GM21423 (cell line): ENCODE measurements around the gene OR52B6.
"Not testable (repeated sequence)": the region's sequence is repeated elsewhere in the genome, so short reads cannot be mapped to it uniquely, and the experiment has no call there.

Experiments
- ATAC-seq: cut with Tn5 transposase; IDR thresholded peaks from one replicate; pipeline ENCODE4 v1.9.1; 2021; ENCODE audit warnings: mild to moderate bottlenecking, moderate library complexity; ENCODE audit not compliant: unreplicated experiment

OR52B6 gene

DNA sequence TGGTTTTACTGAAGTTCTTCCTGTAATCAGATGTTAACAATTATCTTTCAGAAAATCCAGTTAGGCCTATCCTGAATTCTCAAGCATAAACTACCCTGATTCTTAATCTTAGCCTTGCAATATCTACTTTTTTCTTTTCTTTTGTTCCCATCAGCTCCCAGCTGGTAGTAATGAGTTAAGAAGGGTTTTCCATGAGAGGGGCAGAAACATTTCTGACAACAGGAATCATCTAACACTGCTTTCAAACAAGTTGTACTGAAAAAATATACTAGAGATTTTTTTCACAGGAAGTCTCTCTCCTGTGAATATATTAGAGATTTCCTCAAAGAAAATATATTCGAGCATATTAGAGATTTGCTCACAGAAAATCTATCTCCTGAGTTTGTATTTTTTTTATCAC, 12.5 kb downstream of the OR52B6 start:
- ATAC-seq, result no peak

DNA sequence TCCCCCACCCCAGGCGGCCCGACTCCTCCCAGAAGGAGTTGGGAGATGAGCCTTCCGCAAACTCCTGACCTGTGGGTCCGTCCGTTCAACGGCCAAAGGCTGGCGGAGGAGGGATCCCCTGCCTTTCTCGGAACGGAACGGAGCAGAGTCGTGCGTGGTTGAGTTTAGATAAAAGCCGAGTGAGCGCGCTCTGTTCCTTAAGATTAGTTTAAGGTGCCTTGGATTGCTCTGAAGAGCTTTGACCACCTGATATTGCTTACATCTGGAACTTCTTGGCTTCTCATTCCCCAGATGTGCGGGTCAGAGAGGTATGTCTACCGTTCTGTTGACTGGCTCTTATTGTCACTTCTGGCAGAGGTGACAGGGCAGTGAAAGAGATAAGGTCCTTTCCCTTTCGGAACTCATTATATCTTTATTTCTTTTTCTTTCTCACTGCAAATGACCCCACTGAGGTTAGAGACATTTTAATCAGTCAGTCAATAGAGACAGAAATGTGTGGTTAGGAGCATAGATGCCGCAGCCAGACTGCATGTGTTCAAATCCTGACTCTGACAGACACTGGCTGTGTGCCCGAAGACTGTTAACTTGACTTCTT, 16.0 kb downstream of the OR52B6 start, which contains the start of gene TRIM6:
Gene TRIM6, plus strand, starts transcription at position 31 of the 595 bp plus-strand sequence. Its CDS starts 261 bp downstream, at position 292.
- no peak for ATAC-seq

DNA sequence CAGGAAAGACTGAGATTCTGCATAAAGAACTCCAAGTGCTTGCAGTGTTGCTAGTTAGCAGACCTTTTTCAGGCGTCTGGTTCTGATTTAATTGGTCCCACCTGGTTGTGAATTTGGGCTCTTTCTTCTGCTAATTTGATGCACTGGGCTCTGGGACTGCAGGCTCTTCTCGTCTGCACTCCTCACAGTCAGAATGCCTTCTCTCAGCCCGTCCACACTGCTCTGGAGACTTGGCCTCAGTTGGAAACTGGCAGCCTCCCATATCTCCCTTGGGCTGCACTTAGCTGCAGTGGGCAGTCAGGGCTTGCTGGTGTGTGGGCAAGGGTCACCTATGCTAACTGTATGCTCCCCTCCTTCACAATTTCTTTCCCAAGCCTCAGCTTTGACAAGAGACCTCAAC, 17.3 kb downstream of the OR52B6 start:
- no peak for ATAC-seq

DNA sequence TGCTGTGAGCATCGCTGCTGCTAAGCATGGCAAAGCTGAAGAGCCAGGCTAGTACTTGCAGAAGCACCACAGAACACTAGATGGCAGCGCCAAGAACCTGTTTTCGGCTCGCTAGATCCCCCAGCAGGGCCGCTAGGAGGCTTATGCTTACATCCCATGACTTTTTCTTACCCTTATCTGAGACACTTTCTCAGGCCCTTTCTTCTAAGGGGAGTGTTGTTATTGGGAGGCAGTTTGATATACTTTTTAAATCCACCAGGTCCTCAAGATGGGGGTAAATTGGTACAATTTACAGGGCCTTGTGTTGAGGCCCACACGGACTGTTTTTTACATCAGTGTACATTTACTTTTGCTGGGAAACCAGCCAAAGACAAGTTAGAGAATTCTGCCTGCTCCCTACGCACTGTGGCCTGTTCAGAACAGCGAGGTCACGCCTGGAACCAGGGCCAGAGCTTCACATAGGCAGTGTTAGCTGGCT, 19.7 kb downstream of the OR52B6 start:
- ATAC-seq, result peak; percentile 79

DNA sequence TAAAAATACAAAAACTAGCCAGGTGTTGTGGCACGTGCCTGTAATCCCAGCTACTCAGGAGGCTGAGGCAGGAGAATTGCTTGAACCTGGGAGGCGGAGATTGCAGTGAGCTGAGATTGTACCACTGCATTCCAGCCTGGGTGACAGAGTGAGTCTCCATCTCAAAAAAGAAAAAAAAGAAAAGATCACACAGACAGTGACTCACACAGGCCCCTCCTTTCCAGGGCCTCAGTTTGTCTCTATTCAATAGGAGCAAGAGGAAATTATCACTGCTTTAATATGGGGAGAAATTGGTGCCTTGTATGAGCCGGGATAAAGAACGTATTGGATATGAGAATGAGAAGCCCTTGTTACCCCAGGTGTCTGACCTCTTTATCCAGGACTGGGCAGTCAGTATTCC, 22.1 kb downstream of the OR52B6 start:
- not testable (repeated sequence) for ATAC-seq

DNA sequence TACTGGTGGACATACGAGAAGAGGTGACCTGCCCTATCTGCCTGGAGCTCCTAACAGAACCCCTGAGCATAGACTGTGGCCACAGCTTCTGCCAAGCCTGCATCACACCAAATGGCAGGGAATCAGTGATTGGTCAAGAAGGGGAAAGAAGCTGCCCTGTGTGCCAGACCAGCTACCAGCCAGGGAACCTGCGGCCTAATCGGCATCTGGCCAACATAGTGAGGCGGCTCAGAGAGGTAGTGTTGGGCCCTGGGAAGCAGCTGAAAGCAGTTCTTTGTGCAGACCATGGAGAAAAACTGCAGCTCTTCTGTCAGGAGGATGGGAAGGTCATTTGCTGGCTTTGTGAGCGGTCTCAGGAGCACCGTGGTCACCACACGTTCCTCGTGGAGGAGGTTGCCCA, 22.6 kb downstream of the OR52B6 start:
- ATAC-seq, result no peak

DNA sequence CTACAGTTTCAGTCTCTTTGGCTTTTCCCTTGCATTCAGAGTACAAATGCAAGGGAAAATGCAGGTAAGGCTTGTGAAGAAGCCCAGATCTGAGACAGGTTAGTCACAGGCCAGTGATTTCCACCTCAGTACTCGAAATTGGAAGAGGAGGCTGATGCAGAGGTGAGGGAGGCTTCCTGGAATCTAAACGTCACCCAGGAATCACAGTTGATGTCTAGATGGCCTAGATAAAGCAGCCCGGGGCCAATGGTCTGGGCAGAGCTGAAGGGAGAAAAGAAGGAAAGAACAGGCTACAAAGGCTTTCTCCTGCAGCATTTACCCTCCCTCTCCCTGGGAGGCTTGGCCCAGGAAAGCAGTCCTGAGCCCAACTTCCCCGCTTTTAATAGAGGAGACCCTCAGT, 24.2 kb downstream of the OR52B6 start:
- no peak for ATAC-seq

DNA sequence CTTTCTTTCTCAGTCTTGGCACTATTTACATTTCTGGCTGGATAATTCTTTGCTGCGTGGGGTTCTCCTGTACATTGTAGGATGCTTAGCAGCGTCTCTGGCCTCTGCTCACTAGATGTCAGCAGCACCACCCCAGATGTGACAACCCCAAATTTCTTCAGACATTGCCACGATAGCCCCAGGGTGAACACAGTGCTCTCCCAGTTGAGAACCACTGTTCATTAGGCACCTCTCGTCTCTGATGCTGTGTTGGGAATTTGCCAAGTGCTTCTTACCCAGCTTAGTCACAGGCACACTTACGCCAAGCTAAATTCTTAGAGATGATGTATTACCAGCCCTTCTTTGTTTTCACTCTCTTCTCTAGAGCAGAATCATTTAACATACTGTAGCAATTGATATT, 25.2 kb downstream of the OR52B6 start:
- no peak for ATAC-seq

DNA sequence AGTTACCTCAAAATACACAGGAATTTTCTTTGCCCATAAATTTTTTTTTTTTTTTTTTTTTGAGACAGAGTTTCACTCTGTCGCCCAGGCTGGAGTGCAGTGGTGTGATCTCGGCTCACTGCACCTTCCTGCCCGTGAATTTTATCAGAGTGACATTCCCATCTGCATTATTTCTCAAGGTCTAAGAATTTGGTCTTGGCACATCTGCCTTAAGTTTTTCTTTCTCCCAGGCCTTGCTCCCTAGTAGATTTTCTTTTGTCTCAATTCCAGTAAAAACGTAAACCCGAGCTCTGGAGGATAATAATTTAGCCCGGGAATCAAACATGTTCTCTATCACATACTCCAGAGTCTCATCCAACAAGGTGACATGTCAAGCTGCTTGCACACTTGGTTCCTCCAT, 28.1 kb downstream of the OR52B6 start:
- ATAC-seq, result no peak

DNA sequence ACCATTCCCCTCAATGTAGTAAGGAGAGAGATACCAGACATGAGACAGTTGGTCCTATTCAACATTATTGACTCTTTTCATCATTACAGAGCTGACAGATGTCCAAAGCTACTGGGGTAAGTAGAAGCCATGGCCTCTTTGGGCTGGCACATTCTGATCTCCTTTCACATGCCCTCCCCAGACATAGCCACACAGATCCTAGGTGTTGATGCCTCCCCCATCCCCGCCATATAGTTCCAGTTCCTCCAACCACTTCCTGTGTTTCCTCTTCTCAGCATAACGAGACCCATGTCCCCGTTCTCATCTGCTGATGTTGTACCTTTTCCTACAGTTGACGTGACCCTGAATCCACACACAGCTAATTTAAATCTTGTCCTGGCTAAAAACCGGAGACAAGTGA, 29.8 kb downstream of the OR52B6 start:
- no peak for ATAC-seq

DNA sequence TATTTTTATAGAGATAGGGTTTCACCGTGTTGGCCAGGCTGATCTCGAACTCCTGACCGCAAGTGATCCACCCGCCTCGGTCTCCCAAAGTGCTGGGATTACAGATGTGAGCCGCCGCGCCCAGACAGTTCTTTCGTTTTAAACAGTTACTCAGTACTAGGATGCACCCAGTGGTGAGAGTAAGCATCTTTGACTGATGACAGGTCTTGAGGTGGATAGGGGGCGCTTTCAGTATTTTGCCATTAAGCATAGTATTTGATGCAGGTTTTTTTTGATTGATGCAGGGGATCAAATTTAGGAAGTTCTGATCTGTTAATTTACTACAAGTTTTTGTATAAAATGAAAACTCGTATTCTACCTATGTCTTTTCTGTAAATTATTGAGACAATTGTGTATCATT, 30.9 kb downstream of the OR52B6 start:
- ATAC-seq, result no peak

DNA sequence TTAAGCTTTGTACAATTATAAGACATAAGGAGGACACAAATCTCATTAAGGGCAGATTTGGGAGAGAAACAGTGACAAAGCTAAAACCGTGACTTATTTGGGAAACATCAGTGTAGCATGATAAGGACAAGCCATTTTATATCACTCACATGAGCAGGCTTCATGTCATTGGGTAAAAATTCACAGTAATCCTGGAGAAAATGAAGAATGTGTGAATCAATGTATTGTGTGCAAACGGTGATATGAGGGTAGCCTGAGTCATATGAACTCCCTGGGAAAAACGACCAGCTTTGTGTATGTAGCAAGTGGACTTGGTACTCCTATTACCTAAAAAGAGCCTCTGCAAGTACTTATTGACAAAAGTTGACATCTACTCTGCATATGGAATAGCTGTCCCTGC, 38.1 kb downstream of the OR52B6 start:
- no peak for ATAC-seq

DNA sequence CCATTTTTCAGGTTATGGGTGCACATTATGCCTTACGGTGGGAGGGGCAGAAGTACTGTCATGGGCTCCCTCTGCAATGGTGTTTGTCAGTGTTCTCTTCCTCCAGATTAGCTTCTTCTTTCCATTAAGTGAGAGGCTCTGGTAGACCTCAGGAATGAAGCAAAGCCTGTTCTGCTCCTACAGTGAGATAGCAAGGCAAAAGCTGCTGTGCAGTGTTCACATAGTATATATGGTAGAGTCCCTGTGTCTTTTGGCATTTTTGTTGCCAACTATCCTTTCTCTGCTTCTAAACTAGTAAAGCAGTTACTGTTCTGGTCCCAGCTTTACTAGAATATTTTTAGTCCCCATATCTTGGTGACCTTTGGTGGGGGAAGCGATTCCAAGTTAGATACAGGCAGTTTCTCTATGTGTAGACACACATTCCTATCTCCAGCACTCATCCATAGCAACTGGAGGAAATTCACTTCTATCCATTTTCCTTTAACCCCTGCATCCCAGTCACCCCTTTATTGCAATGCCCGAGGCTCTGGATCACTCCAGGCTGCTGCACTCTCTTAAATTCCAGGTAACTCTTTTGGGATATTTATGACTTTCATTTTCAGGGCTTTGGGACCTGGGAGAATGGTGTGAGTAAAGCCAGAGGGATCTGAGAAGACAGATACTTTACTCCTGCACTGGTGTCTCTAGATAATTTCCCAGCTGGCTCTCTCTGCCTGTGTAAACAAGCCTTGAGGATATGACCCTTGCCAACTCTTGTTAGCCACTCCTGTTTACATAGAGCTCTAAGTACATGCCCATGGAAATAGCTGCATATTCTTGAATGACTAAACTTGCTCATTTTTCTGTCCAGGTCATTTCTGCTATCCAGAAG, 40.2 kb downstream of the OR52B6 start:
- ATAC-seq, result no peak

DNA sequence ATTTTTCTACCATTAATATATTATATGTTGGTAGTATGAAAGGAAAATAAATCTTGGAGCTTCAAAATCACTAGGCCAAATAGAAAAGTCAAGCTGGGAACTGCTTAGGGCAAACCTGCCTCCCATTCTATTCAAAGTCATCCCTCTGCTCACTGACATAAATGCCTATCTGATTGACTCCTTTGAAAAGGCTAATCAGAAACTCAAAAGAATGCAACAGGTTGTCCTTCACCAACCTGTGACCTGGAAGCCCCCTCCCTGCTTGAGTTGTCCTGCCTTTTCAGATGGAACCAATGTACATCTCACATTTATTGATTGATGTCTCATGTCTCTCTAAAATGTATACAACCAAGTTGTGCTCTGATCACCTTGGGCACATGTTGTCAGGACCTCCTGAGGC, 40.9 kb downstream of the OR52B6 start:
- no peak for ATAC-seq

DNA sequence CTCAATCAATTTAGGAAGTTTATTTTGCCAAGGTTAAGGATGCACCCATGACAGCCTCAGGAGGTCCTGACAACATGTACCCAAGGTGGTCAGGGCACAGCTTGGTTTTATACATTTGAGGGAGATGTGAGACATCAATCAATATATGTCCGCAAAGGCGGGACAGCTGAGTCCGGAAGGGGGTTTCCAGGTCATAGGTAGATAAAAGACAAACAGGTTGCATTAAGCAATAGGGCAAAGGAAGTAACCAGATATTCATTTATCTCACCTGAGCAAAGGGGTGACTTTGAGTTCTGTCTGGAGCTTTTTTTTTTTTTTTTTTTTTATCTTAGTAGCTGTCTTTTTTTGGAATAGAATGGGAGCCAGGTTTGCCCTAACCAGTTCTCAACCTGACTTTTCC, 42.1 kb downstream of the OR52B6 start:
- no peak for ATAC-seq

DNA sequence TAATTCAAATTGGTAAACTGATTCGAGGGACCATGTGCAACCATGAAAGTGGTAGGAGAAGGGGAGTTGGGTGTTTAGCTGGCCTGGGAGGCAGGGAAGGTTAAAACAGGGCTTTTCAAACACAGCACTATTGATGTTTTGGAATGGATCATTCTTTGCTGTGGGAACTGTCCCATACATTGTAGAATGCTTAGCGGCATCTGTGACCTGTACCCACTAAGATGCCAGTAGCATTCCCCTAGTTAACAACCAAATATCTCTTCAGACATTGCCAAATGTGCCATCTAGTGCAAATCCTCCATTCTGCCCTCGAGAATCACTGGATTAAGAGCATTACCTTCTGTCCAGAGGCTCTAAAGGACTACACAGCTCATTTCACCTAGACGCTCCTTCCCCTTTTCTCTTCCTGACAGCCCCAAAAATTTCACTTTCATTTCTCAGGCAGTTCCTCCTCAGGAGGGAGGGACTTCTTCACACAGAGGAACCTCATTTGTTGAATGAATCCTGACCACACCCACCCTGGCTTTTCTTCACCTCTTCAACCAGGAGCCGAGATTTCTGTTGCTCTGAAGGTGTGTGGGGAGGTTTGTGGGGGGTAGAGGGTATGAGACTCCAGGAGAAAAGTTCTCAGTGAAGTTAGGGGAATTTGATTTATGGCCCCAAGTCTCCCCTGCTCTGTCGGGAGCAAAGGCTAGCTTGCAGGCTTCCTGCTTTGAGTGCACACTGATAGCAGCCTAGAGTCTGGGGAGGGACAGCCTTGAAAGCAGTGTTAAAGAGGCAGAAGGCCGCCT, 44.0 kb downstream of the OR52B6 start, which contains the start of gene TRIM34:
Gene TRIM34, plus strand, starts transcription at position 513 of the 791 bp plus-strand sequence. CDS start 7,331 bp downstream, outside the sequence.
- peak; percentile 94 for ATAC-seq

DNA sequence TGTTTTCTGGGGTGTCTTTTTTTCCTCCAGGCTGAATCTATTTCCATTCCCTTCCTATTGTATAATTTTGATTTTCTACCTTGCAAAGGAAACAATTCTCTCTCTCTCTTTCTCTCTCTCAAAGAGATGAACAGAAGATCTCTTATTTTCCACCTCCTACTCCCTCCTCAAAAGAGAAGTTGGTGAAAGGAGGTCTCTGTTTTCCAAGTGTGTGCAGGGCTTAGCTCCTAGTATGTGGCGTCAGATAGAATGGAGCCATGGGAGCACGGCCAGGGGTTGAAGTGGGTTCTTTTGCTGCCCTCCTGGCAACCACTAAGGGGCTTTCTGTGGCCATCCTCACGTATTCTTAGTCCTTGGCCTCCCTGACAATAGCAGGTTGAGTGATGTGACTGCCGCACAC, 44.6 kb downstream of the OR52B6 start:
- no peak for ATAC-seq

DNA sequence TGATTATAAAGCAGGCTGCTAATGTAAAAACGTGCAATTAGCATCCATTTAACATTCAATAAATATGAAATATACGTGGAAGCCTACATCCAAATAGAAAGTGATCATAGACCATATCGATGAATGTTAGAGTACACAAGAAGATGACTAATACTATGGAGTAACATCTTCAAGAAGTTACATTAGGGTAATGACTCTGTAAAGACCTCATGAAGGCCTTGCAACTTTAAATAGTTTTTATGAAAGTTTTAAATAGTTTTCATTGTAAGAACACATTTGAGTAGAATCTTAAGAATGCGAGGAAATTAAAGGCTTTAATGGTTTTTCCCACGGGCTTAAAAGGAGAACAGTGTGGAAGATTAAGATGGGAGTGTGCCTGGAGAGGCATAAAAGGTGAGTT, 45.5 kb downstream of the OR52B6 start:
- no peak for ATAC-seq

DNA sequence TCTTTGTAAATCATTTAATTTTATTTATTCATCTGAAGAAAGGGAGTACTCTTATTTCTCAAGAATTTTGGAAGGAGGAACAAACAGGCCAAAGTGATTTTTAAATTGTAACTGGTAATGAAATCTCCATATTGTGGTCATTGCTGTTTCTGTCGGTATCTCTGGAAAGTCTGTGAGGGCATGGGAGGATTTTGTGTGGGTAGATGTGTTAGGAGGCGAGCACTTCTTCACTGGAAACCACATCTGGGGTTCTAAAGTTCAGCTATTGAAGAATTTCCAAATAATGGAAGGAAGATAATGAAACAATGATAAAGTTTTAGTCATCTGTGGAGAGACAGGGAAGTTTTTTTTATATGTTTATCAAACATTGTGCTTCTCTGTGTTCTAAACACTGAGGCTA, 50.7 kb downstream of the OR52B6 start:
- ATAC-seq, result no peak
